ENCODE measurements around the gene BID. TPM values are rescaled to one million over a fixed set of nuclear protein-coding genes. Genes with fewer than 3 reads are reported as not detected.

The BID gene
- total RNA-seq, 4 donors from 2014 or later, result 34.4 to 43.0 (median 37.2) TPM

GRCh38 chr22:17817511-17818065 lies 43.3 kb upstream of the BID start:
- DNase-seq (ENCODE audit: low spot score), result no peak
- no peak for ATAC-seq (ENCODE audit: low FRiP score)
- TF ChIP-seq, protein P1, sequence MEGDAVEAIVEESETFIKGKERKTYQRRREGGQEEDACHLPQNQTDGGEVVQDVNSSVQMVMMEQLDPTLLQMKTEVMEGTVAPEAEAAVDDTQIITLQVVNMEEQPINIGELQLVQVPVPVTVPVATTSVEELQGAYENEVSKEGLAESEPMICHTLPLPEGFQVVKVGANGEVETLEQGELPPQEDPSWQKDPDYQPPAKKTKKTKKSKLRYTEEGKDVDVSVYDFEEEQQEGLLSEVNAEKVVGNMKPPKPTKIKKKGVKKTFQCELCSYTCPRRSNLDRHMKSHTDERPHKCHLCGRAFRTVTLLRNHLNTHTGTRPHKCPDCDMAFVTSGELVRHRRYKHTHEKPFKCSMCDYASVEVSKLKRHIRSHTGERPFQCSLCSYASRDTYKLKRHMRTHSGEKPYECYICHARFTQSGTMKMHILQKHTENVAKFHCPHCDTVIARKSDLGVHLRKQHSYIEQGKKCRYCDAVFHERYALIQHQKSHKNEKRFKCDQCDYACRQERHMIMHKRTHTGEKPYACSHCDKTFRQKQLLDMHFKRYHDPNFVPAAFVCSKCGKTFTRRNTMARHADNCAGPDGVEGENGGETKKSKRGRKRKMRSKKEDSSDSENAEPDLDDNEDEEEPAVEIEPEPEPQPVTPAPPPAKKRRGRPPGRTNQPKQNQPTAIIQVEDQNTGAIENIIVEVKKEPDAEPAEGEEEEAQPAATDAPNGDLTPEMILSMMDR (IDR thresholded peaks at IDR 0.05), result no peak

DNA sequence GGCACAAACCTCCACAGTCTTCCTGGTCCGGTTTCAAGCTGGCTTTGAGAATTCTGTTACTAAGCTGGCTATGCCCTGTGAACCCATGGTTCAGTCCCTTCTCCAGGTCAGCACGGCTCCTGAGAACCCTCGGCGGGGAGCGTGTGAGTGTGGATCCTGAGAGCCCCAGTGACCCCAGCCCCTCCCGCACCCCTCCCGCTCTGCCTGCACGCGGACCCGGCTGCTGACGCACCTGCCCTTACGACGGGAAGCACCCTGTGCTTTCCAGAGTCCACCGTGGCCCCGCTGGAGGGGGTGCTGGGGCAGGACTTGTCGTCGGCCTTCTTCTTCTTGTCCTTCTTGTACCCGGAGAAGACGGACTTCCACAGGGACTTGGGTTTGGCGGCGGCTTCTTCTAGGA lies 42.8 kb upstream of the BID start:
- TF ChIP-seq, protein P1 (IDR thresholded peaks at IDR 0.05), result no peak
- ATAC-seq (ENCODE audit: low FRiP score), result no peak
- DNase-seq (ENCODE audit: low spot score), result no peak

- TF ChIP-seq, protein P1 (IDR thresholded peaks at IDR 0.05), result no peak
- no peak for DNase-seq (ENCODE audit: low spot score)
- no peak for ATAC-seq (ENCODE audit: low FRiP score)
Observed at GRCh38 chr22:17816649-17817048, 42.4 kb upstream of the BID start.

DNA sequence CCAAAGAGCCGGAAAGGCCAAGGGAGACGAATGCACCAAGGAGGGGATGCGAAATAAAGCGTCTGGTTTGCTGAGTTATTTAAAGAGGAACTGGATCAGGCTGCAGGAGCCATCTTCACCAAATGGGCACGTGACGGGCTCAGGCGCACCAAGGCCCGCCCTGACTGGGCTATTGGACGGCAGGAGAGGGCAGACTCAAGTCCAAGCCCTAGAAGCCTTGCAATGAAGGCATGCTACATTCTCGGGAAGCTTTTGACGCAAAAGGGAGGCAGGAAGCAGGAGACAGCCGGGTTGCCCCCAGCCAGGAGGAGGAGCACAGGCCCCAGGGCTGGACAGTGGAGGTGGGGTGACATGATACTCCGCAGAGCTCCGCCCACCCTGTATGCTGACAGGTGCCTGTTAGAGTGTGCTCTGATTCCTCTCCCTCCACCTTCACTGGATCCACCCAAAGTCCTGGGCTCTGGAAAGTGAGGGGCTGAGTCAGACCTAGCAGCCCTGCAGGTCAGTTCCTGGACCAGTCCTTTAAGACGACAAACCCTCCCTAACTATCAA lies 41.5 kb upstream of the BID start:
- DNase-seq (ENCODE audit: low spot score), result no peak
- no peak for ATAC-seq (ENCODE audit: low FRiP score)
- TF ChIP-seq, protein P1 (IDR thresholded peaks at IDR 0.05), result no peak

GRCh38 chr22:17814830-17815229 lies 40.6 kb upstream of the BID start:
- TF ChIP-seq, protein P1 (IDR thresholded peaks at IDR 0.05), result no peak
- DNase-seq (ENCODE audit: low spot score) (no peak), ATAC-seq (ENCODE audit: low FRiP score) (no peak)

GRCh38 chr22:17814084-17814483 lies 39.8 kb upstream of the BID start:
- TF ChIP-seq, protein P1 (IDR thresholded peaks at IDR 0.05), result no peak
- DNase-seq (ENCODE audit: low spot score) (no peak), ATAC-seq (ENCODE audit: low FRiP score) (no peak)

DNA sequence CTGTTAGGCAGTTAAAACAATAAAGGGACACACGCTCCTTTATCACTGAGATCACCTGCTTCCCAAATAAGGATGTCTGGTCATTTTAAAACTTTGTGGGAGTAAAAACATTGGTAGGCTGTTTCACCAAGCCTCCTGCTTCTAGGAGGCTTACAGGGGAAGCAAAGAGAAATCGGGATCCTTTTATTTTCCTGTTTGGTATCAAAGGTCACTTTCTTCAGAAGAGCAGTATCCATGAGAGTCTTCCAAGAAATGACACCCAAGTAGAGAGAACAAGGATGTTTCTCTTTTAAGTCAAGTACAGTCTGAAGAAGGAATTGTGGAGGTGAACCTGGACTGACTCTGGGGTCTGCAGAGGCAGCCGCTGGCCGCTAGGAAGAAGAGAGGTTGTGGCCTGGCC lies 36.9 kb upstream of the BID start:
- TF ChIP-seq, protein P1 (IDR thresholded peaks at IDR 0.05), result no peak
- no peak for DNase-seq (ENCODE audit: low spot score)
- ATAC-seq (ENCODE audit: low FRiP score), result no peak

Data from omental fat pad (tissue), 4 donors.